DND-41 (cell line): ENCODE measurements around the gene FSTL1.

ENCODE experiments used
- ATAC-seq: fragments of 200-7000 bp; cut with Tn5 transposase; 3 replicates; pipeline ENCODE4 v1.9.1; 2021; ENCODE audit warnings: low read depth; ENCODE audit not compliant: insufficient read depth
- DNase-seq: peaks from one replicate; pipeline ENCODE4 v3.0.0-alpha.2; 2020
- H2AFZ ChIP-seq: 2 replicates; pipeline ENCODE4 v1.6.0; 2012; ENCODE audit warnings: low read depth, low read length
- H3K27ac ChIP-seq: 2 replicates; pipeline ENCODE4 v1.5.1; 2012; ENCODE audit warnings: low read length, inconsistent platforms
- H3K27me3 ChIP-seq: fragments of 200-600 bp; sonication (generic); 2 replicates; pipeline ENCODE4 v1.6.0; 2012; ENCODE audit warnings: low read length, mild to moderate bottlenecking, inconsistent platforms; ENCODE audit not compliant: insufficient read depth, poor library complexity
- H3K36me3 ChIP-seq: 2 replicates; pipeline ENCODE4 v1.5.1; 2012; ENCODE audit warnings: low read length, inconsistent platforms; ENCODE audit not compliant: insufficient read depth
- H3K4me1 ChIP-seq: 2 replicates; pipeline ENCODE4 v1.5.1; 2012; ENCODE audit warnings: mild to moderate bottlenecking, low read length; ENCODE audit not compliant: insufficient read depth
- H3K4me2 ChIP-seq: 2 replicates; pipeline ENCODE4 v1.6.0; 2012; ENCODE audit warnings: mild to moderate bottlenecking, moderate library complexity, low read length, inconsistent platforms; ENCODE audit not compliant: insufficient read depth
- H3K4me3 ChIP-seq, 2 experiments: fragments of 200-600 bp in 1 of 2; shearing (Covaris generic) in 1 of 2; 2 replicates each; pipeline ENCODE4 v1.5.1; 2012 to 2016; ENCODE audit warnings: inconsistent platforms in 2 of 2, low read length in 2 of 2, mild to moderate bottlenecking in 2 of 2, low read depth in 1 of 2, moderate library complexity in 1 of 2
- H3K79me2 ChIP-seq: 2 replicates; pipeline ENCODE4 v1.6.0; 2012; ENCODE audit warnings: low read length, inconsistent platforms; ENCODE audit not compliant: insufficient read depth
- H3K9ac ChIP-seq: 2 replicates; pipeline ENCODE4 v1.6.0; 2012; ENCODE audit warnings: low read depth, mild to moderate bottlenecking, inconsistent platforms, low read length, moderate library complexity
- H3K9me3 ChIP-seq: 2 replicates; pipeline ENCODE4 v1.5.1; 2012; ENCODE audit warnings: low read length, moderate library complexity, mild to moderate bottlenecking, inconsistent platforms; ENCODE audit not compliant: insufficient read depth, severe bottlenecking
- H4K20me1 ChIP-seq: 2 replicates; pipeline ENCODE4 v1.6.0; 2012; ENCODE audit warnings: low read length; ENCODE audit not compliant: insufficient read depth
- CTCF ChIP-seq: IDR thresholded peaks from 2 replicates; pipeline ENCODE4 v1.5.1; 2012; ENCODE audit warnings: borderline replicate concordance, low read length, moderate library complexity, mild to moderate bottlenecking; ENCODE audit not compliant: poor library complexity, severe bottlenecking; ENCODE audit errors: extremely low read depth
- EZH2 ChIP-seq: IDR thresholded peaks from 3 replicates; pipeline ENCODE4 v1.6.1; 2012; ENCODE audit warnings: borderline replicate concordance, low read depth, mild to moderate bottlenecking, moderate library complexity, low read length, inconsistent platforms; ENCODE audit not compliant: severe bottlenecking

FSTL1 gene

GRCh38 chr3:120446891-120447668 is 3.7 kb downstream of the FSTL1 start:
- Histone ChIP-seq H3K27me3 (peaks cover 29% of the 10 kb centered on the region), H3K79me2 (no peaks in the 10 kb centered on the region), H3K9ac (no peak overlapping the region), H3K9me3 (no peaks in the 10 kb centered on the region), H3K36me3 (no peaks in the 10 kb centered on the region), H3K4me1 (peaks cover 8% of the 10 kb centered on the region; the same call in 1 of the 2 replicates), H2AFZ (no peak overlapping the region), H3K27ac (no peak overlapping the region), H3K4me2 (no peak overlapping the region), H4K20me1 (no peaks in the 10 kb centered on the region), H3K4me3 (no peak overlapping the region)
- DNase-seq (no peak), ATAC-seq (no peak)
- TF ChIP-seq CTCF (no peak), EZH2 (no peak)

DNA sequence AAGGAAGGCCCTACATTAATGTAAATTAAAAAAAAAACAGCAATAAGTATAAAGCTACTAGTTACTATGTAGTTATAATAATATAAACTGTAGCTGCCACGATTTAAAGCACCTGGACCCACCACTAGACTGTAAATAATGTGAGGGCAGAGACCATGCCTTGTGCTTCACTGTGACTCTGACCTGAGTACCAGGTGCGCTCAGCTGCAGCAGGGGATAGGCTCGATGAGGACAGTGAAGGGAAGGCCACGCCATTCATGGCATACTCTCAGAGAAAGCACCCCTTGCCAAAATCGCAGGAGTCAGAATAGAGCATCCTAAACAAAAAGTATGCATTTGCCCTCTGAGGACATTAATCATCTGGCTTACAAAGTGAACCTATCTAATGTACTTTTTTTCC is 5.1 kb downstream of the FSTL1 start:
- Histone ChIP-seq H3K9ac (no peak overlapping the region), H4K20me1 (no peaks in the 10 kb centered on the region)

DNA sequence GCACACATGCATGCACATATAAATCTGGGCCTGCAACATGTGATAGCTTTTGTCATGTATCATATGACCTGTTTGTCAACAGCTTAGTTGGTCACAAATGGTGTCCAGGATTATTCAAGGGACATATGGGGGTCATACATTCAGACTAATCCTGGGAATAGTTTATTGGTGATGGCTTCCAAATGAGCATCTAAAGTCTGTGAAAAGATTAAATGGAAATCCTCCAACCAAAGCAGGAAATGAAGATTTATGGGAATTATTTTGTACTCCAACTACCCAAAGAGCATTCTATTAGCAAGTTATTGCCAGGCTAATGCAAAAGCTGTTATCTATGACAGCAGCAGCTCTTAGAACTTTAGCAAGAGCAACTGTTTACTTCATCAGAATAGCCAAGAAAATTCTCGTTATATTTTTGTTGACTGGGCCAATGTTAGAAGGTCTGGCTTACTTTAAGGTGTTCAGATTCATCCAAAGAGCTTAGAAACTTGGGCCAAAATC is 7.1 kb downstream of the FSTL1 start:
- Histone ChIP-seq H3K27me3 (no peaks in the 10 kb centered on the region), H3K9me3 (no peaks in the 10 kb centered on the region), H3K27ac (no peak overlapping the region), H3K9ac (no peak overlapping the region), H3K36me3 (no peaks in the 10 kb centered on the region), H3K4me3 (no peak overlapping the region), H2AFZ (no peak overlapping the region), H3K4me1 (no peaks in the 10 kb centered on the region), H3K4me2 (no peak overlapping the region), H4K20me1 (no peaks in the 10 kb centered on the region), H3K79me2 (no peaks in the 10 kb centered on the region)
- no peak for TF ChIP-seq CTCF
- TF ChIP-seq EZH2 = no peak
- no peak for DNase-seq
- ATAC-seq = no peak

More for the DNA sequence above, 5.1 kb downstream of the FSTL1 start:
- Histone ChIP-seq H3K36me3 (no peaks in the 10 kb centered on the region), H3K4me3 (no peak overlapping the region), H3K27me3 (peaks cover 19% of the 10 kb centered on the region), H3K4me2 (no peak overlapping the region), H3K9me3 (no peaks in the 10 kb centered on the region), H3K79me2 (no peaks in the 10 kb centered on the region), H3K4me1 (peaks cover 7% of the 10 kb centered on the region; the same call in 1 of the 2 replicates), H3K27ac (no peak overlapping the region), H2AFZ (no peak overlapping the region)
- no peak for TF ChIP-seq EZH2
- no peak for TF ChIP-seq CTCF
- DNase-seq = no peak
- no peak for ATAC-seq
